Measurements from ENCODE around the gene GNAO1. TPM values are rescaled to one million over a fixed set of nuclear protein-coding genes. Genes with fewer than 3 reads are reported as not detected.

Gene GNAO1
- total RNA-seq, 1 donor from 2014 or later = 15.4 TPM

GRCh38 chr16:56365552-56365951 is 174.3 kb downstream of the GNAO1 start:
- Histone ChIP-seq H3K27me3 (ENCODE audit: low read depth) (no peaks in the 10 kb centered on the region), H3K9me3 (replicated peaks) (no peaks in the 10 kb centered on the region), H3K36me3 (peaks cover 84% of the 10 kb centered on the region), H3K4me1 (peaks cover 8% of the 10 kb centered on the region), H3K4me3 (no peak overlapping the region), H3K27ac (replicated peaks) (no peak overlapping the region)
- no peak for DNase-seq
- TF ChIP-seq, protein P1, sequence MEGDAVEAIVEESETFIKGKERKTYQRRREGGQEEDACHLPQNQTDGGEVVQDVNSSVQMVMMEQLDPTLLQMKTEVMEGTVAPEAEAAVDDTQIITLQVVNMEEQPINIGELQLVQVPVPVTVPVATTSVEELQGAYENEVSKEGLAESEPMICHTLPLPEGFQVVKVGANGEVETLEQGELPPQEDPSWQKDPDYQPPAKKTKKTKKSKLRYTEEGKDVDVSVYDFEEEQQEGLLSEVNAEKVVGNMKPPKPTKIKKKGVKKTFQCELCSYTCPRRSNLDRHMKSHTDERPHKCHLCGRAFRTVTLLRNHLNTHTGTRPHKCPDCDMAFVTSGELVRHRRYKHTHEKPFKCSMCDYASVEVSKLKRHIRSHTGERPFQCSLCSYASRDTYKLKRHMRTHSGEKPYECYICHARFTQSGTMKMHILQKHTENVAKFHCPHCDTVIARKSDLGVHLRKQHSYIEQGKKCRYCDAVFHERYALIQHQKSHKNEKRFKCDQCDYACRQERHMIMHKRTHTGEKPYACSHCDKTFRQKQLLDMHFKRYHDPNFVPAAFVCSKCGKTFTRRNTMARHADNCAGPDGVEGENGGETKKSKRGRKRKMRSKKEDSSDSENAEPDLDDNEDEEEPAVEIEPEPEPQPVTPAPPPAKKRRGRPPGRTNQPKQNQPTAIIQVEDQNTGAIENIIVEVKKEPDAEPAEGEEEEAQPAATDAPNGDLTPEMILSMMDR (IDR thresholded peaks at IDR 0.05; ENCODE audit: borderline replicate concordance) = no peak
- intact Hi-C loops (cut with micrococcal nuclease) = no loop called here

DNA sequence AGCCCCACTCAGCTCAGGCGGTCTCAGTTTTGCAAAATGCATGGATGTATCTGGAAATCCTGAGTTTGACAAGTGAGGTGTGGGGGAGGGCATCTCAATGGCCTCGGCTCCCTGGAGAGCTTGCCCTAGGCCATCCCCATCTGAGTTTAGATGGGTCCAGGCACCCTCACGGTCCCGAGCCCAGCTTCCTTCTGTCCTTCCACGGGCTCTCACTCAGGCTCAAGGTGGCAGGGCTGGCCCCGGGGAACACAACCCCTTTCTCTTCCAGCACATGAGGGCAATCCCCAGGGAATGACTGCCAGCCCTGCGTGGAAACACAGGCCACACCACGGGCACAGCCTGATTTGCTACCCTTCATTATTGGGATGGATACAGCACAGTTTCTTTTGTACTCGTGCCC is 175.7 kb downstream of the GNAO1 start:
- Histone ChIP-seq H3K4me1 (peaks cover 20% of the 10 kb centered on the region), H3K9me3 (replicated peaks) (no peaks in the 10 kb centered on the region), H3K36me3 (peaks cover 73% of the 10 kb centered on the region), H3K27ac (replicated peaks) (no peak overlapping the region), H3K4me3 (no peak overlapping the region), H3K27me3 (ENCODE audit: low read depth) (no peaks in the 10 kb centered on the region)
- intact Hi-C loops (cut with micrococcal nuclease) = no loop called here
- DNase-seq = no peak
- TF ChIP-seq, protein P1 (IDR thresholded peaks at IDR 0.05; ENCODE audit: borderline replicate concordance) = no peak

GRCh38 chr16:56367764-56368163 is 176.5 kb downstream of the GNAO1 start:
- TF ChIP-seq, protein P1 (IDR thresholded peaks at IDR 0.05; ENCODE audit: borderline replicate concordance) = no peak
- Histone ChIP-seq H3K9me3 (replicated peaks) (no peaks in the 10 kb centered on the region), H3K4me1 (peaks cover 20% of the 10 kb centered on the region), H3K4me3 (no peak overlapping the region), H3K27me3 (ENCODE audit: low read depth) (no peaks in the 10 kb centered on the region), H3K27ac (replicated peaks) (no peak overlapping the region), H3K36me3 (peaks cover 65% of the 10 kb centered on the region)
- intact Hi-C loops (cut with micrococcal nuclease) = no loop called here
- DNase-seq = no peak

DNA sequence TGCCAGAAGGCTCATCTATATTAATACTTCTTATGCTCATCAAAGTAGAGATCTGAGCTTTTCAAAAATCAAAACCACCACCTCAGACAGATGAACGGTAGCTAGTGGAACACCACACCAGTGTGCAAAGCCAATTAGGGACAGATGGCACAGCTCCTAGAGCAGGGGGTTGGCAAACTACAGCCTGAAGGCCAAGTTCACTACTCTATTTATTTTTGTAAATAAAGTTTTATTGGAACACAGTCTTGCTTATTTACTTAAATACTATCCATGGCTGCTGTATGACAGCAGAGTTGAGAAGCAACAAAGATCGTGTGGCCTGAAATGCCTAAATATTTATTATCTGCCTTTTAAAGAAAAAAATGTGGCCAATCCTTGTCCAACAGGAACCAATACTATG is 177.3 kb downstream of the GNAO1 start:
- no peaks in the 10 kb centered on the region for H3K9me3 ChIP-seq (replicated peaks)
- peaks cover 20% of the 10 kb centered on the region for H3K4me1 ChIP-seq
- no peaks in the 10 kb centered on the region for H3K27me3 ChIP-seq (ENCODE audit: low read depth)
- H3K36me3 ChIP-seq = peaks cover 59% of the 10 kb centered on the region
- DNase-seq = no peak
- H3K4me3 ChIP-seq = no peak overlapping the region
- H3K27ac ChIP-seq (replicated peaks) = no peak overlapping the region
- intact Hi-C loops (cut with micrococcal nuclease) = no loop called here
- TF ChIP-seq, protein P1 (IDR thresholded peaks at IDR 0.05; ENCODE audit: borderline replicate concordance) = no peak

GRCh38 chr16:56369202-56369601 is 177.9 kb downstream of the GNAO1 start:
- Histone ChIP-seq H3K4me1 (peaks cover 20% of the 10 kb centered on the region), H3K27ac (replicated peaks) (no peak overlapping the region), H3K27me3 (ENCODE audit: low read depth) (no peaks in the 10 kb centered on the region), H3K9me3 (replicated peaks) (no peaks in the 10 kb centered on the region), H3K4me3 (no peak overlapping the region), H3K36me3 (peaks cover 56% of the 10 kb centered on the region)
- intact Hi-C loops (cut with micrococcal nuclease) = no loop called here
- TF ChIP-seq, protein P1 (IDR thresholded peaks at IDR 0.05; ENCODE audit: borderline replicate concordance) = no peak
- DNase-seq = no peak

All from left ventricle myocardium inferior (tissue), 1 donor.